ENCODE results near the gene MAML2. TPM values are rescaled to one million over a fixed set of nuclear protein-coding genes. Genes with fewer than 3 reads are reported as not detected.

MAML2 gene
- total RNA-seq, 2 experiments from 2014 or later = 0.15 to 1.0 TPM

GRCh38 chr11:96265220-96265737 lies 77.7 kb downstream of the MAML2 start:
- Histone ChIP-seq H3K9me3 (ENCODE audit: low read length) (peaks cover 10% of the 10 kb centered on the region; the same call in 1 of the 2 replicates), H3K27ac (ENCODE audit: low read depth, low read length, poor library complexity, severe bottlenecking) (no peak overlapping the region), H3K36me3 (ENCODE audit: insufficient read depth, low read length) (no peaks in the 10 kb centered on the region; the same call in 1 of the 2 replicates), H3K4me3 (ENCODE audit: low read depth, low read length, poor library complexity, severe bottlenecking) (no peak overlapping the region), H4K20me1 (ENCODE audit: insufficient read depth, low read length) (no peaks in the 10 kb centered on the region), H2AFZ (ENCODE audit: low read length) (no peak overlapping the region), H3K9me2 (ENCODE audit: insufficient read depth, low read length) (no peaks in the 10 kb centered on the region), H3K4me1 (ENCODE audit: insufficient read depth, low read length, poor library complexity, severe bottlenecking) (peaks cover 17% of the 10 kb centered on the region), H3K4me2 (ENCODE audit: low read length) (no peak overlapping the region), H3K79me2 (ENCODE audit: insufficient read depth, low read depth, low read length) (no peaks in the 10 kb centered on the region)
- BruUV-seq (replicated peaks) = no TSS peak
- TF ChIP-seq EZH2phosphoT487 (IDR thresholded peaks at IDR 0.05; ENCODE audit: borderline replicate concordance, low read depth, low read length) = no peak
- ChIA-PET POLR2A (interaction anchor here (0.6 to 1.6 kb wide), 3 partner anchors 10 to 23 kb away, joined by 3 to 7 read pairs (median 5); no protein-coding TSS in a partner anchor), CTCF (ENCODE audit: unreplicated experiment) (no interaction called here)
- intact Hi-C loops (cut with micrococcal nuclease; ENCODE audit: unreplicated experiment) = no loop called here
- DNase-seq (ENCODE audit: low spot score) = no peak

GRCh38 chr11:96264364-96264763 lies 78.6 kb downstream of the MAML2 start:
- peaks cover 10% of the 10 kb centered on the region; the same call in 1 of the 2 replicates for H3K9me3 ChIP-seq (ENCODE audit: low read length)
- H4K20me1 ChIP-seq (ENCODE audit: insufficient read depth, low read length) = no peaks in the 10 kb centered on the region
- intact Hi-C loops (cut with micrococcal nuclease; ENCODE audit: unreplicated experiment) = no loop called here
- no peak overlapping the region for H3K4me3 ChIP-seq (ENCODE audit: low read depth, low read length, poor library complexity, severe bottlenecking)
- CTCF ChIA-PET (ENCODE audit: unreplicated experiment) = interaction anchor here (0.6 kb wide), 1 partner anchor 96 kb away, joined by 3 read pairs; no protein-coding TSS in a partner anchor
- H3K4me2 ChIP-seq (ENCODE audit: low read length) = no peak overlapping the region
- H3K36me3 ChIP-seq (ENCODE audit: insufficient read depth, low read length) = no peaks in the 10 kb centered on the region; the same call in 1 of the 2 replicates
- no peak overlapping the region for H2AFZ ChIP-seq (ENCODE audit: low read length)
- POLR2A ChIA-PET = interaction anchor here (0.9 to 1.6 kb wide), 3 partner anchors 9 to 22 kb away, joined by 3 to 7 read pairs (median 4); no protein-coding TSS in a partner anchor
- H3K27ac ChIP-seq (ENCODE audit: low read depth, low read length, poor library complexity, severe bottlenecking) = no peak overlapping the region
- BruUV-seq (replicated peaks) = no TSS peak
- DNase-seq (ENCODE audit: low spot score) = no peak
- H3K4me1 ChIP-seq (ENCODE audit: insufficient read depth, low read length, poor library complexity, severe bottlenecking) = peaks cover 26% of the 10 kb centered on the region
- H3K79me2 ChIP-seq (ENCODE audit: insufficient read depth, low read depth, low read length) = no peaks in the 10 kb centered on the region
- no peaks in the 10 kb centered on the region for H3K9me2 ChIP-seq (ENCODE audit: insufficient read depth, low read length)
- TF ChIP-seq CTCF (conservative IDR thresholded peaks at IDR 0.05; ENCODE audit: low read length) (no peak), EZH2phosphoT487 (IDR thresholded peaks at IDR 0.05; ENCODE audit: borderline replicate concordance, low read depth, low read length) (no peak)

GRCh38 chr11:96263238-96263763 lies 79.7 kb downstream of the MAML2 start:
- no peaks in the 10 kb centered on the region for H3K79me2 ChIP-seq (ENCODE audit: insufficient read depth, low read depth, low read length)
- intact Hi-C loops (cut with micrococcal nuclease; ENCODE audit: unreplicated experiment) = no loop called here
- no peak for TF ChIP-seq CTCF (conservative IDR thresholded peaks at IDR 0.05; ENCODE audit: low read length)
- TF ChIP-seq EZH2phosphoT487 (IDR thresholded peaks at IDR 0.05; ENCODE audit: borderline replicate concordance, low read depth, low read length) = no peak
- H3K36me3 ChIP-seq (ENCODE audit: insufficient read depth, low read length) = no peaks in the 10 kb centered on the region; the same call in 1 of the 2 replicates
- ChIA-PET POLR2A (interaction anchor here (1.7 kb wide), 1 partner anchor 12 kb away, joined by 3 read pairs; no protein-coding TSS in a partner anchor), CTCF (ENCODE audit: unreplicated experiment) (no interaction called here)
- no peaks in the 10 kb centered on the region for H3K9me2 ChIP-seq (ENCODE audit: insufficient read depth, low read length)
- BruUV-seq (replicated peaks) = no TSS peak
- DNase-seq (ENCODE audit: low spot score) = no peak
- H3K27ac ChIP-seq (ENCODE audit: low read depth, low read length, poor library complexity, severe bottlenecking) = no peak overlapping the region
- H3K4me3 ChIP-seq (ENCODE audit: low read depth, low read length, poor library complexity, severe bottlenecking) = no peak overlapping the region
- no peaks in the 10 kb centered on the region for H4K20me1 ChIP-seq (ENCODE audit: insufficient read depth, low read length)
- no peak overlapping the region for H3K4me2 ChIP-seq (ENCODE audit: low read length)
- H3K4me1 ChIP-seq (ENCODE audit: insufficient read depth, low read length, poor library complexity, severe bottlenecking) = peaks cover 36% of the 10 kb centered on the region
- H2AFZ ChIP-seq (ENCODE audit: low read length) = no peak overlapping the region
- 0 out of 2 replicates have a peak, but pooled peaks cover 2% of the 10 kb centered on the region for H3K9me3 ChIP-seq (ENCODE audit: low read length)
